ENCODE results near the gene TERB2. TPM values are rescaled to one million over a fixed set of nuclear protein-coding genes. Genes with fewer than 3 reads are reported as not detected.

Gene TERB2, protein sequence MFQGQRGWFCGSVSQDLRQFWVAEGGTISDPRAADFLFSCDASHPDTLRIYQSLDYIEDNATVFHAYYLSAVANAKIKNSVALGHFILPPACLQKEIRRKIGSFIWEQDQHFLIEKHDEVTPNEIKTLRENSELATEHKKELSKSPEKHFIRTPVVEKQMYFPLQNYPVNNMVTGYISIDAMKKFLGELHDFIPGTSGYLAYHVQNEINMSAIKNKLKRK
- total RNA-seq = not detected

DNA sequence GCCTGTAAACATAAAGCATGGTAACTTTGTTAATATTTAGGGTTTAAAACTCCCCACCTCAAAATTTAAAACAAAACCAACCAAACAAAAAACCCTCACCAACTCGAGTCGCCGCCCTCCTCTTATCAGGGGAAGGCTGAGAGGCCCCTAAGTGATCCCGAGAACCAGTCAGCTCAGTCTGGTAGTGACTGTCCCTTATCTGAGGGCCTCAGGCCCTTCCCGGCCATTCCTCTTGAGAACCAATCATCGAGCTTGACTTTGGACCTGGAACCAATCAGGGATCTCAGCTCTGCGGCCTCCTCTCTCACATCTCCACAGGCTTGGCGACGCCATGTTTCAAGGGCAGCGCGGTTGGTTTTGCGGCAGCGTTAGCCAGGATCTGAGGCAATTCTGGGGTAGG is at the start of gene TERB2:
TERB2 (plus strand) TSS at position 300 of the 400 bp plus-strand sequence; CDS start at position 332, 32 bp downstream.

DNA sequence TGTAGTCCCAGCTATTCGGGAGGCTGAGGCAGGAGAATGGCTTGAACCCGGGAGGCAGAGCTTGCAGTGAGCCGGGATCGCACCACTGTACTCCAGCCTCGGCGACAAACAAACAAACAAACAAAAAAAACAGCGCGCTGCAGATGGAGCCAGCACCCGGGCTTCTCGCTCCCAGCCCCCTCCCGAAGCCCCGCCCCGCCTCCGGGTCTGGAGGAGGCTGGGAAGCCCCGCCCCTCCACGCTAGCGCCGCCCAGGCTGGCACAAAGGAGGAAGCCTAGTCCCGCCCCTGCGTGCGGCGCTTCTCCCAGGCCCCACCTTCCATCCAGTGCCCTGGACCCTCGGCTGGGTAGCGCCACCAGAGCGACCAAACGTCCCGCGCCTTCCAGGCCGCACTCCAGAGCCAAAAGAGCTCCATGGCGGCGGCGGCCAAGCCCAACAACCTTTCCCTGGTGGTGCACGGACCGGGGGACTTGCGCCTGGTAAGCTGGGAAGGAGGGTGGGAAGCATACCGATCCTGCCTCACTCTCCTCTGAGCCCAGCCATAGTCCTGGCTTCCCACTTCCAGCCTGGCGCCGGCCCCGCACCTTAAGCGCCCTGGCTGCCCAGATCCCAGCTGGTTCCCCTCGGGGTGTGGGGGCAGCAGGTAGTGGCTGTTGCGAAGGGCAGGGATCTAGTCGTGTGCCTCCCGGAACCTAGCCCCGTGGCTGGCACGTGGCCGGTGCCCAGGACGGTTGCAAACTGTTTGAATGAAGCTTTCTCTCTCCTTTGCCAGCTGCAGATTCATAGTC is 66.6 kb downstream of the TERB2 start, which contains the start of gene SORD:
SORD (plus strand) TSS at position 325 of the 788 bp plus-strand sequence; CDS start at position 414, 89 bp downstream.

Other genes with a start within 250 kb of the TERB2 start
- gene PATL2, start 245.4 kb upstream of the TERB2 start, total RNA-seq = 0.49 TPM
- 1,160 TPM for gene B2M, start 245.2 kb upstream of the TERB2 start, total RNA-seq
- 29.5 TPM for gene TRIM69, start 220.2 kb upstream of the TERB2 start, total RNA-seq
- gene SORD, start 66.5 kb downstream of the TERB2 start, total RNA-seq = 25.8 TPM
- 0.11 TPM for gene DUOX2, start 157.5 kb downstream of the TERB2 start, total RNA-seq
- gene DUOXA2, start 157.6 kb downstream of the TERB2 start, total RNA-seq = not detected
- gene DUOXA1, start 173.2 kb downstream of the TERB2 start, total RNA-seq = 2.0 TPM
- 2.0 TPM for gene DUOX1, start 173.3 kb downstream of the TERB2 start, total RNA-seq
- gene SHF, start 231.3 kb downstream of the TERB2 start, total RNA-seq = 40.8 TPM

Data from camera-type eye (tissue), 1 donor.